ENCODE measurements around the gene CYP27B1.

DNA sequence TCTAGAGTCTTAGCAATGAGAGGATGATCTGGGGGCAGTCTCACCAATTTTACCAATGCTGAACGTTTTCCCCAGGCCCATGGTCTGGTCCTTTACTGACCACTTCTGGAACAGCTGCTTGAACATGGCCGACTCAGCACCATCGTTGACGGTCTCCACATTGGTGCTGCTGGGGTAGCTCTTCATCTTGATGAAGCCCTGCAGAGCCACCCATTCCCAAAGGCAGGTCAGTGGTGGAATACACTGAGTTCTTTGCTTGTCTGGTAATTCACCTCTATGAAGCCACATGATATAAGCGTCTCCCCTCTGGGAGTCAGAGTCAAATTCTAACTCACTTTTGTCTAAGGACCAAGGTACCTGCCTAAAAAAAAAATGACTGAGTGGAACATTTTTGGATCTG is 41.5 kb upstream of the CYP27B1 start:
- no peak for TF ChIP-seq ZFX (IDR thresholded peaks at IDR 0.05)
- TF ChIP-seq POLR2A (IDR thresholded peaks at IDR 0.05; ENCODE audit: borderline replicate concordance, extremely low read depth, insufficient read depth, insufficient read length) = no peak
- TF ChIP-seq CTCF (IDR thresholded peaks at IDR 0.05 in 2 of 3, conservative IDR thresholded peaks at IDR 0.05 in 1 of 3; ENCODE audit: borderline replicate concordance in 1 of 3, insufficient read depth in 1 of 3, low read depth in 2 of 3, low read length in 2 of 3) = no peak
- TF ChIP-seq ZNF274 (IDR thresholded peaks at IDR 0.05; ENCODE audit: low read depth, low read length) = no peak
- TF ChIP-seq YY1 (IDR thresholded peaks at IDR 0.05; ENCODE audit: extremely low read depth, insufficient replicate concordance, low read depth, low read length) = no peak

Data from HCT116 (cell line).